ENCODE results near the gene PPP2R5E.
"Not testable (repeated sequence)": the region's sequence is repeated elsewhere in the genome, so short reads cannot be mapped to it uniquely, and the experiment has no call there.

The PPP2R5E gene

GRCh38 chr14:63543000-63543825, at the start of gene PPP2R5E:
Gene PPP2R5E, minus strand, starts transcription at chr14:63543377. Its CDS starts 3,692 bp downstream, at chr14:63539685.
- DNase-seq, result peak; percentile 99

DNA sequence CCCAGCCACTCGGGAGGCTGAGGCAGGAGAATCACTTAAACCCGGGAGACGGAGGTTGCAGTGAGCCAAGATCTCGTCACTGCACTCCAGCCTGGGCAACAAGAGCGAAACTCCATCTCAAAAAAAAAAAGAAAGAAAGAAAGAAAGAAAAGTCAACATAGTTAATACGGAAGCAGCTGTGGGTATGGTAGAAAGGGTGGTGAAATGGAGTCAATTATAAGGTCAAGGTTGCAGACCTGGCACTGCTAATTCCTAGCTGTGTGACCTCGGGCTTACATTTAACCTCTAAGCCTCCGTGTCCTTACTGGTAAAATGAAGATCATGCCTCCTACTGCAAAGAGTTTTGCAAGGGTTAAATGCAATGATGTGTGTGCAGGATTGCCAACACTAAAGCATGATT, 39.9 kb upstream of the PPP2R5E start:
- not testable (repeated sequence) for DNase-seq

GRCh38 chr14:63581491-63581890, 38.3 kb upstream of the PPP2R5E start:
- DNase-seq, result no peak

GRCh38 chr14:63578300-63578699, 35.1 kb upstream of the PPP2R5E start:
- peak; percentile 6 for DNase-seq

GRCh38 chr14:63573581-63573980, 30.4 kb upstream of the PPP2R5E start:
- peak; percentile 43 for DNase-seq

DNA sequence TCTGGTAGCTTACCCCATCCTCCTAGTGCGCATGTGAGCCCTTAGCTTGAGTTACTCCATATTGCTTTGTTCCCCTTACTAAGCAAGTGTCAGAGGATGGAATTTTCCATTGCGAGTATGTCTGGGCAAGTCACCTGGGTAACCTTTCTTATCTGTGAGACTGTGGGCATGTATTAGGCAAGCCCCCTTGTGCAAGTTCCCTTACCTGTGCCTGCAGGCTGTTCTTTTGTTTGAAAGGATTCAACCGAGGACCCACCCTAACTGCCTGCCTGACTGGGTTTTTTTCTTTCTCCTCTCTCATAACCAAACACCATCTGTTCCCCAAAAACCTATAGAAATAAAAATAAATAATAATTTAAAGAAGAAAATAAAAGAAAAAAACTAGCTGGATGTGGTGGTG, 22.3 kb upstream of the PPP2R5E start:
- DNase-seq, result no peak

GRCh38 chr14:63564318-63564717, 21.1 kb upstream of the PPP2R5E start:
- peak; percentile 13 for DNase-seq

DNA sequence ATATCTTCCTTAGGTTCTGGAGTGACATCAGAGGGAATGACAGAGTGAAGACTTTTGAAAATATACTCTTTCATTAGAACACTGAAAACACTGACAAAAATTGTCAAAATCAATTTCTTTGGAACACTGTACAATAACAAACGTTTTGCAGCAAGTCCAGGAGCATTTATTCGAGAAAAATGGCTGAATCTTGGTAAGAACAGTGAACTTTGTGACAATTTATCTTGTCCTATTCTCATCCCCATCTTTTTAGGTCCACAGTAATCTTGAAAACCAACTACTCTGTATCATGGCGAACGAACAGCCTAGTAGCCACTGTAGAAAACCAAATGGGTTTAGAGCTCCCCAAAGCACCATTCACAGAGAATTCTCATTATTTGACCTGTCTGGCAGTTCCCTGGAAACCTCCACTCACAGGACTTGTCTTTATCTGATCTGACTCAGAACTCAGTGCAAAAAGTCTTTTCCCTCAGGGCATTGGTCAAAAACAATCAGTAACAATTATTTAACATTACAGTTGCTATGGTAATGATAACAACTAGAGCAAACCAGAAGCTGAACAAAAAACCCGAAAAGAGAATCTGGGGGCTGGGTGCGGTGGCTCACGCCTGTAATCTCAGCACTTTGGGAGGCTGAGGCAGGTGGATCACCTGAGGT, 20.3 kb upstream of the PPP2R5E start:
- DNase-seq, result peak; percentile 40

DNA sequence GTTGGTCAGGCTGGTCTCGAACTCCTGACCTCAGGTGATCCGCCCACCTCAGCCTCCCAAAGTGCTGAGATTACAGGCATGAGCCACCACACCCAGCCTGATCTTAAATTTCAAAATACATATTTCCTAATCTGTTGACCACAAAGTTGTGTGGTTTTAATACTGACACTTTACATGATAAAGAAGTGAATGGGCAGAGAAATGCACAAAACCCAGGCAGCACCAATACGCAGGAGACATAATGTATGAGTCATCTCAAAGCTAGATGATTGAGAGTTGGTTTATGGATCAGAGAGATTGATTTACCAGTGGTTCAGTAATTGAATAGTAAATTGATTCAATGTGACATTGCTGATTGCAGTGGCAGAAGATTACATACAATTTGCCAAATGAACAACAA, 19.2 kb upstream of the PPP2R5E start:
- no peak for DNase-seq

GRCh38 chr14:63555572-63555971, 12.4 kb upstream of the PPP2R5E start:
- no peak for DNase-seq

GRCh38 chr14:63551332-63551731, 8.2 kb upstream of the PPP2R5E start:
- peak; percentile 73 for DNase-seq

- no peak for DNase-seq
These were observed 4.7 kb upstream of the PPP2R5E start for GRCh38 chr14:63547798-63548335.

DNA sequence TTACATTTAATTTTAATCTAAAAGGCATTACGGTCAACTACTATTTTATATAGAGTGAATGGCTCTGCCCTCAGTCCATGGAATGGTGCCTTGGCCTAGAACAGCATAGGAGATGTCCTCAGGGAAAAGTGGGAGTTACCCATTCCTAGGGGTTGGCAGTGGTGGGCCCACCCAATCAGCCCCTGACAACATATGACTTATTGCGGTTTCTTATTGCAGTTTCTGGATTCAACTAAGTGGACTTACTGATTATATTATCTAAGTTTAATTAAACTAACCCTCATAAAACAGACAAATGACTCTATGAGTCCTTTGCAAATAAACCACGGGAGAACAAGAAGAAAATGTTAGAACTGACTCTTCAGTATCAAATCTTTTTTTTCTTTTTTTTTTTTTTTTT, 2.3 kb upstream of the PPP2R5E start:
- no peak for DNase-seq

DNA sequence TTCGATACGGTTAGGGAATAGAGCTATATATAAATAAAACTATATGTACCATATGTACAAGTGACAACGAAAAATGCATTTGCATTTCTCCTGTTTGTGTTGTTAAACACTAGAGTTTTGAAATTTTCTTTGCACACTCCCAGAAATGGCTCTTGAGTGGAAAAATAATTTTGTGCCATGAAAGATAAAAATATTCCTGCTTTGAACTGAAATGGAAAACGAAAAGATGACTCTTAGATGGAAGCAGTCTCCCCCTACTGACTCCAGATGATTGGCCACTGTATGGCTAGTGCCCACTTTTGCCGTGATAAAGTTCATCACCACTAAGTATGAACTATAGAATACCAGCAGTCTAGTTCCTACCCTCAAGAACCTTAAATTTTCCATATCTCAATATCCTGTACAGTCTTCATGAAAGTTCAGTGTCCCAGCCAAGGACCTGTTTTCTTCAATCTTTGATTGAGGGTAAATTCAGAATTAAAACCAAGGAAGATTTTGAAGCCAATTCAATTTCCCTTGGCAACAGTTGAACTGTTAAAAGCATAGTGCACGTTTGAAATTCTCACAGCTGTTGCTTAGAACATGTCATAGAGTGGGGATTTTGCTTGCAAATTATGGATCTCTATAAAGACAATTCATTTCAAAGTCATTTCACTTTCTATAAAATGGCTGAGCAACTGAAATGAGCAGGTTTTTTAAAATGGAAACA, 1.6 kb upstream of the PPP2R5E start:
- DNase-seq, result peak; percentile 28

GRCh38 chr14:63543826-63544406, 739 bp upstream of the PPP2R5E start:
- DNase-seq, result peak; percentile 12

GRCh38 chr14:63542231-63542999, 762 bp downstream of the PPP2R5E start:
- DNase-seq, result peak; percentile 43

DNA sequence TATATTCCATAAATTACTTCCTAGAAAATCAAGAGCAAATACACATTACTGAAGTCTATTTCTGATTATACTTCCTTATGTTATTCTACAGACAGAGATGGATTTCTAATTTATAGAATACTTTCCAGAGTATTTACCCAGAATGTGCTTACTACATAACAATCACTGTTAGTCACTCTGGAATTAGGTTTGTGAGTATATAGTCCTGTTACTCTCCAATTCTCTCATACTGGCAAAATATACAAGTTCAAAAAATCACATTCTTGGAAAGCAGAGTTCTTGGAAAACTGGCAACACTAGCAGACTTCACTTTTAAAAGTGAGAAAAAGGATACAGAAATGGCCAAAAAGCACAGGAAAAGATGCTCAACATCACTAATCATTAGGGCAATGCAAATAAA, 7.3 kb downstream of the PPP2R5E start:
- no peak for DNase-seq

- no peak for DNase-seq
These were observed 9.7 kb downstream of the PPP2R5E start for GRCh38 chr14:63533474-63533873.

GRCh38 chr14:63524537-63525155, 18.5 kb downstream of the PPP2R5E start:
- DNase-seq, result no peak

GRCh38 chr14:63523735-63524426, 19.3 kb downstream of the PPP2R5E start:
- no peak for DNase-seq

GRCh38 chr14:63522511-63522910, 20.7 kb downstream of the PPP2R5E start:
- DNase-seq, result not testable (repeated sequence)

Measured in EL (cell line).